Panc1 (cell line): ENCODE data around the gene THBS4. TPM values are rescaled to one million over a fixed set of nuclear protein-coding genes. Genes with fewer than 3 reads are reported as not detected.

Experiments
- ATAC-seq: fragments of 200-7000 bp; cut with Tn5 transposase; 2 replicates; pipeline ENCODE4 v1.9.1; 2020; ENCODE audit warnings: mild to moderate bottlenecking, moderate library complexity
- BruUV-seq: library from RNA; stranded (reverse); fragments of 400-500 nt; replicated peaks from 2 replicates; lab custom pipeline; 2021; lab: Mats Ljungman, UMichigan
- CTCF ChIA-PET: fragments of 300-600 bp; sonication (Branson Sonifier 250); formaldehyde crosslinking; loops from one replicate; lab custom pipeline; 2022; ENCODE audit warnings: antibody characterized with exemption; lab: Charles Lee
- POLR2A ChIA-PET: fragments of 300-600 bp; sonication (Branson Sonifier 250); formaldehyde crosslinking; loops from one replicate; lab custom pipeline; 2022; ENCODE audit warnings: antibody characterized with exemption; lab: Charles Lee
- DNase-seq: peaks from one replicate; pipeline ENCODE4 v3.0.0-alpha.2; 2010; ENCODE audit warnings: low read depth, low spot score
- H3K27ac ChIP-seq: 2 replicates; pipeline ENCODE4 v1.5.1; 2011; ENCODE audit warnings: mild to moderate bottlenecking, low read length, inconsistent platforms
- H3K27me3 ChIP-seq: fragments of 200-500 bp; sonication (Bioruptor generic); 2 replicates; pipeline ENCODE4 v1.6.0; 2014; ENCODE audit warnings: low read length, inconsistent platforms; ENCODE audit not compliant: control insufficient read depth, insufficient read depth
- H3K36me3 ChIP-seq: fragments of 200-500 bp; sonication (Bioruptor generic); 2 replicates; pipeline ENCODE4 v1.5.1; 2014; ENCODE audit warnings: inconsistent platforms, mild to moderate bottlenecking, low read length, moderate library complexity; ENCODE audit not compliant: control insufficient read depth, insufficient read depth
- H3K4me1 ChIP-seq: 2 replicates; pipeline ENCODE4 v1.5.1; 2011; ENCODE audit warnings: inconsistent platforms, mild to moderate bottlenecking, low read length, moderate library complexity; ENCODE audit not compliant: control insufficient read depth, insufficient read depth
- H3K4me3 ChIP-seq, 2 experiments: 2 replicates each; pipeline ENCODE4 v1.5.1; 2011 to 2012; ENCODE audit warnings: low read depth in 2 of 2, low read length in 2 of 2, mild to moderate bottlenecking in 2 of 2, inconsistent platforms in 1 of 2, moderate library complexity in 1 of 2
- H3K9me3 ChIP-seq: fragments of 200-500 bp; sonication (Bioruptor generic); 2 replicates; pipeline ENCODE4 v1.5.1; 2014; ENCODE audit warnings: low read depth, mild to moderate bottlenecking, inconsistent platforms, low read length, moderate library complexity; ENCODE audit not compliant: control insufficient read depth, insufficient read depth
- POLR2AphosphoS5 ChIP-seq: IDR thresholded peaks from 2 replicates; pipeline ENCODE4 v1.6.1; 2012; ENCODE audit warnings: mild to moderate bottlenecking, low read depth, low read length, moderate library complexity
- SIN3A ChIP-seq: IDR thresholded peaks from 2 replicates; pipeline ENCODE4 v1.6.1; 2012; ENCODE audit warnings: low read depth, mild to moderate bottlenecking, low read length, moderate library complexity, borderline replicate concordance; ENCODE audit not compliant: insufficient read depth
- TCF7L2 ChIP-seq: IDR thresholded peaks from 2 replicates; pipeline ENCODE4 v1.6.1; 2011; ENCODE audit warnings: mild to moderate bottlenecking, low read depth, low read length, inconsistent platforms
- in situ Hi-C: cut with HindIII; loops from 2 replicates; pipeline ENCODE4 v1.10.0; 2016; ENCODE audit warnings: low sequenced_read_pairs, low pct_unique_long_range_greater_than_20kb
- intact Hi-C: fragments of 100-400 bp; cut with micrococcal nuclease; formaldehyde crosslinking; loops from one replicate; pipeline ENCODE4 v1.10.0; 2022; ENCODE audit not compliant: unreplicated experiment
- total RNA-seq: library from RNA; stranded (reverse); gene quantifications from one replicate; pipeline ENCODE4 v1.2.1, GENCODE V29; 2021; ENCODE audit not compliant: unreplicated experiment
- TF ChIP-seq, protein P1 (sequence below): fragments of 450-650 bp; IDR thresholded peaks from 2 replicates; pipeline ENCODE4 v1.5.1; 2017; ENCODE audit warnings: mild to moderate bottlenecking
- TF ChIP-seq, protein P2 (sequence below), 2 experiments: IDR thresholded peaks; 2 replicates each; pipeline ENCODE4 v1.6.1; 2011 to 2012; ENCODE audit warnings: low read depth in 2 of 2, control low read depth in 1 of 2, low read length in 1 of 2, mild to moderate bottlenecking in 1 of 2, moderate library complexity in 1 of 2; ENCODE audit not compliant: insufficient read depth in 1 of 2

Gene THBS4
- total RNA-seq, 1 experiment from 2014 or later = 0.31 TPM

DNA sequence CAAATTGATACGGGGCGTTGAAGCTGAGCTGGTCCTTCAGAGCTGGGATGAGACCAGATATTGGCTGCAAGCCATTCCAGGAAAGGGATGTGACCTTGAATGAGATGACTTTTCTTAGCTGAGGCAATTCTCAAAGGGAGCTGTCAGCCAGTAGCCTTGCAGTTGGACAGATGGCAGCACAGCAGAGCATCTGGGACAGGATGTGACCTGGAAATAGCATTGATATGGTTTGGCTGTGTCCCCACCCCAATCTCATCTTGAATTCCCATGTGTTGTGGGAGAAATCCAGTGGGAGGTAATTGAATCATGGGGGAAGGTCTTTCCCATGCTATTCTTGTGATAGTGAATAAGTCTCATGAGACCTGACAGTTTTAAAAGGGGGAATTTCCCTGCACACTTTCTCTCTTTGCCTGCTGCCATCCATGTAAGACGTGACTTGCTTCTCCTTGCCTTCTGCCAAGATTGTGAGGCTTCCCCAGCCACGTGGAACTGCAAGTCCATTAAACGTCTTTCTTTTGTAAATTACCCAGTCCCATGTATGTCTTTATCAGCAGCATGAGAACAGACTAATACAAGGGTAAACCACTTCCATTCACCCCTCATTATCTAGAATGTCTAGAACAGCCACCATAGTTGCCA lies 24.3 kb upstream of the THBS4 start:
- Histone ChIP-seq H3K36me3 (no peaks in the 10 kb centered on the region), H3K4me3 (no peak overlapping the region), H3K27me3 (peaks cover 4% of the 10 kb centered on the region; the same call in 1 of the 2 replicates), H3K4me1 (no peaks in the 10 kb centered on the region), H3K9me3 (no peaks in the 10 kb centered on the region), H3K27ac (no peak overlapping the region)
- no peak for TF ChIP-seq SIN3A
- TF ChIP-seq POLR2AphosphoS5 = no peak
- TF ChIP-seq TCF7L2 = no peak
- TF ChIP-seq, protein P1, sequence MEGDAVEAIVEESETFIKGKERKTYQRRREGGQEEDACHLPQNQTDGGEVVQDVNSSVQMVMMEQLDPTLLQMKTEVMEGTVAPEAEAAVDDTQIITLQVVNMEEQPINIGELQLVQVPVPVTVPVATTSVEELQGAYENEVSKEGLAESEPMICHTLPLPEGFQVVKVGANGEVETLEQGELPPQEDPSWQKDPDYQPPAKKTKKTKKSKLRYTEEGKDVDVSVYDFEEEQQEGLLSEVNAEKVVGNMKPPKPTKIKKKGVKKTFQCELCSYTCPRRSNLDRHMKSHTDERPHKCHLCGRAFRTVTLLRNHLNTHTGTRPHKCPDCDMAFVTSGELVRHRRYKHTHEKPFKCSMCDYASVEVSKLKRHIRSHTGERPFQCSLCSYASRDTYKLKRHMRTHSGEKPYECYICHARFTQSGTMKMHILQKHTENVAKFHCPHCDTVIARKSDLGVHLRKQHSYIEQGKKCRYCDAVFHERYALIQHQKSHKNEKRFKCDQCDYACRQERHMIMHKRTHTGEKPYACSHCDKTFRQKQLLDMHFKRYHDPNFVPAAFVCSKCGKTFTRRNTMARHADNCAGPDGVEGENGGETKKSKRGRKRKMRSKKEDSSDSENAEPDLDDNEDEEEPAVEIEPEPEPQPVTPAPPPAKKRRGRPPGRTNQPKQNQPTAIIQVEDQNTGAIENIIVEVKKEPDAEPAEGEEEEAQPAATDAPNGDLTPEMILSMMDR = no peak
- TF ChIP-seq, protein P2, sequence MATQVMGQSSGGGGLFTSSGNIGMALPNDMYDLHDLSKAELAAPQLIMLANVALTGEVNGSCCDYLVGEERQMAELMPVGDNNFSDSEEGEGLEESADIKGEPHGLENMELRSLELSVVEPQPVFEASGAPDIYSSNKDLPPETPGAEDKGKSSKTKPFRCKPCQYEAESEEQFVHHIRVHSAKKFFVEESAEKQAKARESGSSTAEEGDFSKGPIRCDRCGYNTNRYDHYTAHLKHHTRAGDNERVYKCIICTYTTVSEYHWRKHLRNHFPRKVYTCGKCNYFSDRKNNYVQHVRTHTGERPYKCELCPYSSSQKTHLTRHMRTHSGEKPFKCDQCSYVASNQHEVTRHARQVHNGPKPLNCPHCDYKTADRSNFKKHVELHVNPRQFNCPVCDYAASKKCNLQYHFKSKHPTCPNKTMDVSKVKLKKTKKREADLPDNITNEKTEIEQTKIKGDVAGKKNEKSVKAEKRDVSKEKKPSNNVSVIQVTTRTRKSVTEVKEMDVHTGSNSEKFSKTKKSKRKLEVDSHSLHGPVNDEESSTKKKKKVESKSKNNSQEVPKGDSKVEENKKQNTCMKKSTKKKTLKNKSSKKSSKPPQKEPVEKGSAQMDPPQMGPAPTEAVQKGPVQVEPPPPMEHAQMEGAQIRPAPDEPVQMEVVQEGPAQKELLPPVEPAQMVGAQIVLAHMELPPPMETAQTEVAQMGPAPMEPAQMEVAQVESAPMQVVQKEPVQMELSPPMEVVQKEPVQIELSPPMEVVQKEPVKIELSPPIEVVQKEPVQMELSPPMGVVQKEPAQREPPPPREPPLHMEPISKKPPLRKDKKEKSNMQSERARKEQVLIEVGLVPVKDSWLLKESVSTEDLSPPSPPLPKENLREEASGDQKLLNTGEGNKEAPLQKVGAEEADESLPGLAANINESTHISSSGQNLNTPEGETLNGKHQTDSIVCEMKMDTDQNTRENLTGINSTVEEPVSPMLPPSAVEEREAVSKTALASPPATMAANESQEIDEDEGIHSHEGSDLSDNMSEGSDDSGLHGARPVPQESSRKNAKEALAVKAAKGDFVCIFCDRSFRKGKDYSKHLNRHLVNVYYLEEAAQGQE (IDR thresholded peaks at IDR 0.05; ENCODE audit: insufficient read depth in 1 of 2, low read depth in 2 of 2, low read length in 1 of 2) = no peak
- in situ Hi-C loops (no loop called here), intact Hi-C loops (no loop called here)
- no peak for ATAC-seq
- POLR2A ChIA-PET = no interaction called here
- CTCF ChIA-PET = no interaction called here
- DNase-seq = no peak
- BruUV-seq = no TSS peak

DNA sequence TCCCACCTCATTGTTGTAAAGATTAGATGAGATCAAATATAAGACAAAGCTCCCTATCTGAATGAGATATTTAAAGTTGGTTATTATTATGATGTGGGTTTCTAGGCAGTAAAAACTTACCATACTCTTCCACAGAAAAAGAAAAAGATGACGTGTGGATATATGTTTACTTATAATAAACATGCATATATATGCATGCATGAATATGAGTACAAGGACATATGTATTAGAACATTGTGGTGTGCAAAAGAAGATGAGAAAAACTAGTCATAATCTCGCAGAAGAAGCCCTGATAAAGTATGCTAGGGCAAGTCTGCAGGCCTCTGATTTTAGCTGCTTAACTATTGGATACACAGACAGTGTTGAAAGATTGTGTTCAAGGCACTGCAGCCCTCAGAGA lies 10.1 kb upstream of the THBS4 start:
- CTCF ChIA-PET = no interaction called here

More for the DNA sequence above, 10.1 kb upstream of the THBS4 start:
- TF ChIP-seq, protein P1 = no peak
- TF ChIP-seq SIN3A (no peak), TCF7L2 (no peak), POLR2AphosphoS5 (no peak)
- TF ChIP-seq, protein P2 (IDR thresholded peaks at IDR 0.05; ENCODE audit: insufficient read depth in 1 of 2, low read depth in 2 of 2, low read length in 1 of 2) = no peak
- no peaks in the 10 kb centered on the region for H3K36me3 ChIP-seq
- H3K9me3 ChIP-seq = no peaks in the 10 kb centered on the region
- in situ Hi-C loops = no loop called here
- DNase-seq (no peak), ATAC-seq (no peak)
- intact Hi-C loops = no loop called here
- peaks cover 22% of the 10 kb centered on the region for H3K27me3 ChIP-seq
- no peak overlapping the region for H3K4me3 ChIP-seq
- POLR2A ChIA-PET = interaction anchor here (0.6 kb wide), 1 partner anchor 522 kb away, joined by 25 read pairs; no protein-coding TSS in a partner anchor
- H3K27ac ChIP-seq = no peak overlapping the region
- H3K4me1 ChIP-seq = no peaks in the 10 kb centered on the region
- BruUV-seq = no TSS peak
